CD4-positive, alpha-beta T cell treated with Interleukin-12 subunit alpha and Interleukin-12 subunit beta, for 1 hour (primary cell): ENCODE measurements around the gene MED10.

ENCODE experiments used
- DNase-seq: peaks from one replicate; pipeline ENCODE4 v3.0.0-alpha.2; 2020

MED10 gene

DNA sequence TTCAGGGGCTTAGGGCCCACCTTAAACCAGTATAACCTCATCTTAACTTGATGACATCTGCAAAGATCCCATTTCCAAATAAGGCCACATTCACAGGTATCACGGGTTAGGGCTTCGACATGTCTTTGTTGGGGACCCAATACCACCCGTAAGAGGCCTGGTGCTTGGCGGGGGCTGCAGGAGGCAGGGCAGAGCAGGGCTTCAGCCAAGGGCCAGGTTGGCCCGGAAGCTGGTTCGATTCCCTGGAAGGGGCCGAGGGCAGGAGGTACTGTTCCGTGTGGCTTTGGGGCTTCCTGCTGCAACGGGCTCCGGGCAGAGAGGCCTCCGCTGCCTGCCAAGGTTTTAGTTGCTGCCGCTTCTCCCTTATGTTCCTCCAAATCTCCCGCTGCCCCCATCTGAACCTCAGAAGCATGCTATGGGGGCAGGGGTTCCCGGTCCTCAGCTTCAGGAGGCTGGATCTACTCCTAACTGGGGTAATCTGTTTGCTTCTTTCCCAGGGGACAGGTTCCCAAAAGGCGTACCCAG lies 29.8 kb downstream of the MED10 start:
- no peak for DNase-seq

DNA sequence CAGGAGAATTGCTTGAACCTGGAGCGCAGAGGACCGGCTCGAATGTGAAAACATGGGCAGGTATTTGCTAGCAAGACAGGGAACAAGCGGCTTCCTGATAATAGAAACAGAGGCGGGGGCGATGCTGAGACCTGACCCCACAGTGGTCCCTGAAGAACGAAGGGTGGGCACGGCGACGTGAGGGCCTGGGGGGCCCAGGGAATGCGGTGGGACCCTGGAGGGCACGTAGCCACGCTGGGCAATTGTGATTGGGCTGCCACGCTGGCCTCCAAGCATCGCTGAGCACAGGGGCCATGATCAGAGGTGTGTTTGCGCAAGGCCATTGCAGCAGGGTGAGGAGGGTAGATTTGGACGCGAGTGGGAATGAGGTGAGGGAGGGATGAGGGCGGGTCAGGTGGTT lies 30.7 kb downstream of the MED10 start:
- DNase-seq, result no peak

DNA sequence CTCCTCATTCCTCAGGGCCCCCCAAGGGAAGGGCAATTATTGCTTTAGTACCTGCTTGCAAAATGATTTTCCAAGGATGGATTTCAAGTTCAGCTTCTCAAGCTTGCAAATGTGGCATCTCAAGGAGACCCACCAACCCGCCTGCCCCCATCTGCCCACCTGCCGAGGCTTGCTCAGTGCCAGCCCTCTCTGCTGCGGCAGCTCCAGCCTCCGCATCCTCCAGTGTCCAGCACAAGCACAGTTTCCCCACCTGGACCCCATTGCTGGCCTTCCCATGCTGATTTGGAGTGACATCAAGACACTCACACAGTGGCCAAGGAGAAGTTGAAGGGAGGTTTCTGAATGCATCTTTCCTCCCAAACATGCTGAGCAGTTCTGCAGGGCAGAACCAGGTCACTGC lies 31.2 kb downstream of the MED10 start:
- no peak for DNase-seq

DNA sequence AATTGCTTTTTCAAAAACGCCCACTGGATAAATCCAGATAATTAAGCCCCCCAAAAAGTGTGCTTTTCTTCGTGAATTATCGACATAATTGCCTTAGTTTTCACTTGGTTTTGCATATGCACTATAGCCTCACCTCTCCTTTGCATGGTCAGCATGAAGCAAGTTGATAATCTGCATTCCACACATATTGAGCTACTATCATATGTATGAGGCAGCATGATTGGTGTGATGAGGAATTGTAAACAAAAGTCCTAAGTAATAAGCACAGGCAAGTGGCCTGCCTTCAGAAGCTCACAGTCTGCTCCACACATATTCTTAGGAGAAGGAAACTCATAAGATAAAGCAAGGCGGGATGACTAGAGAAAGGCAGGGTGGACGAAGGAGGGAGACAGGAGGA lies 33.8 kb downstream of the MED10 start:
- no peak for DNase-seq

DNA sequence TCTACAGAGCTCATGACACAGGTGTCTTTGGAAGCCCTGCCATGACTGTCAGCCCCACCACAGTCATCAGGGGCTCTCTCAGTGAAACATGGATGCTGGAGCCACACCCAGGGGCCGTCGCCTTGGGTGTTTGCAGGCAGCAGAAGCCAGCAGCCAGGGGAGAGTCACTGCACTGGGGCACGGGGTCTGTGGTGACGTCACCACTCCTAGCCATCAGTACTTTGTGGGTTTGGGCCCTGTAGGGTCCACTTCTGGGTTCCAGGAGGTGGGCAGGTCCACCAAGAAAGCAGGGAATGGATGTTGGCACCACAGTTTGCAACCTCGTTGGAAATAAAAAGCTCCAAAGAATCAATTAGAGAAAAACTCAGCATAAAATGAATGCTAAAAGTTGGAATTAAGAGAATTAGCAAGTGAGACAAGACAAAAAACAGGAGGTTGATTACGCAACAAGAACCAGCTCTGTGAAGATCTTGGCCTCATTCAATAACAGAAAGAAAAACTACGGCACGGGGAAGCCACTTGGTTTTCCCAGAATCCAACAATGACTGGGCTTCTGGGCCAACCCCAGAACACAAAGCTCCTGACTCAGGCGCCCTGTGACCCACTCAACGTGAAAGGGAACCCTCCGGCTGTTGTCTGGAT lies 34.3 kb downstream of the MED10 start:
- no peak for DNase-seq

DNA sequence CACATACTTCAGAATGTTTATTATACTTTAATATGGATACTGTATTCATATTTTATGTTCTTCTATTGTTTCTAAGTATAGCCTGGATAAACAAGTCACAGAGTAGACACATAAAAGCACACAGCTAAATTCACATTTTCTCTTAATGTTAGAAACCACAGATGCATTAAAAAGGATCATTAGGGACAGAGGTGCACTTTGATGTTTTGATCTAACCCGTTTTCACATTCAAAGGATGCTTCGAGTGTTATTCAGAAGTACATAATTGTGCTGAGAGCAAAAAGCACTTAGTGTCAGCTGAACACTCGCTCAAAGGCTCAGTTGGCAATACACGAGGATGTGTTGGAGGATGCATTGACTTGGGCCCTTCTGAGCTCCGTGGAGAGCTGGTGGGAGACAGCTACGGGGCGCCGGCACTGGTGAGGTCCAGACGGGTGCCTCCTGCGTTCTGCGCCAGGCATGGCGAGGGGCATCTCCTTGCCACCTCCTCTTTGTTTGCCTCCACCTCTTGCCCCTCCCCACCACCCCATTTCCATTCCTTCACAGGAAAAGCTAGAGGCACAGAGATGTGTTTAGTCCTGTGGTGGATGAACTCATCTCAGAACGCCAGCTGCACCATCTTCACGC lies 35.5 kb downstream of the MED10 start:
- no peak for DNase-seq

DNA sequence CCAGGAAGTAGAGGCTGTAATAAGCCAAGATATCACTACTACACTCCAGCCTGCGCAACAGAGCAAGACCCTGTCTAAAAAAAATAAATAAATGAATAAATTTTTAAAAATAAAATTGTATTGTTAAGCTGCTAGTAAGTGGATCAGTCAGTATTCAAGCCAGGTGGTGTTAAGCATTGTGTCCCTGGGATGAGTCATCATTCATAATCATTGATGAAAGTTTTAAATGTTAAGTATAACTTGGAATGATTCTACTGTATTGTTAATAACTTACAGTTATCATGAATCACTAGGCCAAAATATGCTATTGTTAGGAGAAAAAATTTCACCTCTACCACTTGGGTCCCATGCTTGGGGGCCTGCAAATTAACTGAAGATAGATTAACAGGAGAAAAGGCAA lies 38.2 kb downstream of the MED10 start:
- no peak for DNase-seq

DNA sequence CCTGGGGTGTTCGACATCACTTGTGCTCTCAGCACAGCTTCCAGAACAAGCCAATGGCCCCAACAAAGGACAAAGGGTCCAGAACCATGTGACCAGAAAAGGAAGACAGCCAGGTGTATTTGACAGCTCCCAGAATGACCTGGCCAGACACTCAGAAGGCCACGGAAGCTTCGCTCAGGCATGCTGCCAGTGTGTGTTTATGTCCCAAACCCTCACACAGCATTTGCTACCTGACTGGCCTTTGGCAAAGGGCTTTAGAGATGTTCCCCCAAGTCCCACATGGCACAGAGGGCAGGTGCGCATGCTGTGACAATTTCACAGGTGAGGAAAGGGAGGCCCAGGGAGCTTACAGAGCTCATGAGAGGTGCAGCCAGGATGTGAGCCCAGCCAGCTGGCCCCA lies 39.5 kb downstream of the MED10 start:
- no peak for DNase-seq

DNA sequence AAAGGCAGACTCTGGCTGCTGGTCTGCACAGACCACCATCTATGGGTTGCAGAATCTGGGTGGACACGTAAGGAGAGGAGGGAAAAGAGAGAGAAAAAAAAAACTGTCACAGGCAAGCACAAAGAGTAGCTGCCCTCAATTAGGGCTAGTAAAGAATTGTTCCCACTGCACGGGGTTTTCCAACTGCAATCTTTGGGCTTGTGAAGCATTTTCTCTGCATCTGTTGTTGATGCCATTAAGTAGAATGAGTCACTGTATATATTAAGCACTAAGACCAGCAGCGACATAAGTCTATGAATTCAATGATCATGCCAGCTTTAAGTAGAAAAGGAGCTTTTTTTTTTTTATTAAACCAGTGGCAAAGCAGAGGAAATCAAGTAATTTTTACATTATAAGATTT lies 40.2 kb downstream of the MED10 start:
- no peak for DNase-seq

DNA sequence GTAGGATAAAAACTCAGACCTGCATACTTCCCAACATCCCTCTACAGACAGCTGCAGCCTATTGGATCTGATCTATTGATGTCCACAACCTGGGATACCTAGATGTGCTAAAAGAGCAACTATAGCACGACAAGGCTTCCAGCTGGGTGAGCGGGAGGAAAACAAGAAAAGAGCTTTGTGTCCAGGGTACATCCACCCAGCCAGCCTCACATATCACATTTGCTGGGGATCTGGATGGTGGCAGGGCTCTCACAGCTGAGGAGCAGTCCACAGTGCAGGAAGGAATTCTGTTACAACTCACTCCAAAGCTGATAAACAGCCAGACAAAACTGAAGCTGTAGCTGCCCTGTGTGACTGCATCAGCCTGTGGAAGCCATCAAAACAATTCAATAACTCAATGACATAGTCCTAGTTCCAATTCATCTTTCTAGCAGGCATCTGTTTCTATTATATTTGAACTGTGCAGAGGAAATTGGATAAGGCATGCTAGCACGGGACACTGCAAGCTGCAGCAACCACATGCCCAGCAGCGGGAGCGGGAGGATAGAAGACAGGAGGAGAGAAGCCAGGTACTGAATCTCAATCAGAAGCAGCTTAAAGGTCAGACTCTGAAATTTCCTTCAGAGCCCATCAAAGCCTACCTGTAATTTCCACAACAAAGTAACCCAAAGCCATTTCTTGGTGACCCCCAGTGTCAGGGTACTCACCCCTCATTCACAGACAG lies 45.0 kb downstream of the MED10 start:
- DNase-seq, result no peak

DNA sequence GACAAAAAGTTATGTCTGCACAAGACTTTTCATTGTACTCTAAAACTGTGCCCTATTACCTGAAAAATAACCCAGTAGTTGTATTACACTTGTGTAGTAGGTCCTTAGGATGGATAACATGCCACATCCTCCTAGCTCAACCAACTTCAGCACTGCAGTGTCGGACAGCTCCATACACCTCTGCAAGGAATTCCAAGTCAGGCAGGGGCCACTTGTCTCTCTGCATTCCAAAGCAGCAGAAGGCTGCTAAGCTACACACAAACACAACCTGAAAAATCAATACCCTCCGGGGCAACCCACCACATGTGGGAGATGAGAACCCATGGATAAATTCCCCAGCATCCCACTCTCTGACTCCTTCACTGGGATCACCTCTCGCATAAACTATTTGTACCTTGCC lies 50.2 kb downstream of the MED10 start:
- DNase-seq, result no peak

DNA sequence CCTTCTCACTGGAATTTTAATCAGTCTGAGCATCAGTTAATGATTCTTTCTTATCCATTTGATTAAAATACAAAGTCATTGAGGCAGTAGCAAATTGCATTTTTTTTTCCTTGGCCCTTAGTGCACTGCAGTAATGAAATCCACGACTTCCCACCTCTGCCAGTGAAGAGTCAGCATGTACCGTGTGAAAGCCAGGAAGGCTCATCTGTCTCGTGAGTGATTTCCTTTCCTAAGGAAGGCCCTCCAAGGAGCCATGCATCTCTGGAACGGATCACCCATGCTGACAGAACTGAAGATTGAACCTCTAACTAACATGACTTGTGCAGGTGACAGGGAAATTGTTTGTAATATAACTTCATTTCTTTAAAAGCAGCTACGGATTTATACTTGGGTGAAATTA lies 51.6 kb downstream of the MED10 start:
- DNase-seq, result no peak

DNA sequence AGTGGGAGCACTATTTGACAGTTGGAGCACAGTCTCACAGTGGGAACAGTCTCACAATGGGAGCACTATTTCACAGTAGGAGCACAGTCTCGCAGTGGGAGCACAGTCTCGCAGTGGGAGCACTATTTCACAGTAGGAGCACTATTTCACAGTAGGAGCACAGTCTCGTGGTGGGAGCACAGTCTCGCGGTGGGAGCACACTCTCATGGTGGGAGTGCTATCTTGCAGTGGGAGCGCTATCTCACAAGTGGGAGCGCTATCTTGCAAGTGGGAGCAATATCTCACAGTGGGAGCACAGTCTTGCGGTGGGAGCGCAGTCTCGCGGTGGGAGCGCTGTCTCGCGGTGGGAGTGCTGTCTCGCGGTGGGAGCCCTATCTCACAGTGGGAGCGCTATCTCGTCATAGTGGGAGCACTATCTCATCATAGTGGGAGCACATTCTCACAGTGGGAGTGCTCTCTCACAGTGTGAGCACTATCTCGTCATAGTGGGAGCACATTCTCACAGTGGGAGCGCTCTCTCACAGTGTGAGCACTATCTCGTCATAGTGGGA lies 56.1 kb downstream of the MED10 start:
- DNase-seq, result no peak
